ENCODE results near the gene ERLEC1. TPM values are rescaled to one million over a fixed set of nuclear protein-coding genes. Genes with fewer than 3 reads are reported as not detected.
"Not testable (repeated sequence)": the region's sequence is repeated elsewhere in the genome, so short reads cannot be mapped to it uniquely, and the experiment has no call there.

The ERLEC1 gene
- total RNA-seq, 1 donor from 2014 or later: 22.2 TPM

GRCh38 chr2:53756644-53757043, 30.2 kb upstream of the ERLEC1 start:
- H3K27ac Mint-ChIP-seq (ENCODE audit: unreplicated experiment): no peak overlapping the region
- H3K4me3 Mint-ChIP-seq: no peak overlapping the region
- peaks cover 23% of the 10 kb centered on the region for H3K36me3 Mint-ChIP-seq (ENCODE audit: low read depth)
- DNase-seq (ENCODE audit: low read depth, low spot score): no peak
- no peak for TF ChIP-seq CTCF (conservative IDR thresholded peaks at IDR 0.05)
- no peaks in the 10 kb centered on the region for H3K27me3 Mint-ChIP-seq (ENCODE audit: low read depth)
- H3K4me1 Mint-ChIP-seq: no peaks in the 10 kb centered on the region
- H3K9me3 Mint-ChIP-seq: no peaks in the 10 kb centered on the region

DNA sequence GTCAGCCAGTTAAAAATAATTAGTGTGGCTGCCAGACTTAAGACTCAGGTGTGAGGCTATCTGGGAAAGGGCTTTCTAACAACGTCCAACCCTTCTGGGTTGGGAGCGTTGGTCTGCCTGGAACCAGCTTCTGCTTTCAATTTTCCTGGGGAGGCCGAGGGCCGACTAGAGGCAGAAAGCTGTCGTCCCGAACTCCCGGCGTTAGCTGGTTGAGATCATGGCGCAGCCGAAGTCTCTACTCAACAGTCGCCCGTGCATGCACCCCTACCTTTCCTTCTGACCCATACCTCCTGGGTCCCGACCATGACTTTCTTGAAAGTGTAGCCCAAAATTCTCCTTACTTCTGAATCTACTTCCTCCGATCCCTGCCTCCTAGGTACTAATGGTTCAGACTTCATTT, 29.6 kb upstream of the ERLEC1 start:
- not testable (repeated sequence) for H3K9me3 Mint-ChIP-seq; DNase-seq (ENCODE audit: low read depth, low spot score); H3K27ac Mint-ChIP-seq (ENCODE audit: unreplicated experiment); H3K4me1 Mint-ChIP-seq; H3K27me3 Mint-ChIP-seq (ENCODE audit: low read depth); H3K4me3 Mint-ChIP-seq
- H3K36me3 Mint-ChIP-seq (ENCODE audit: low read depth): peaks cover 23% of the 10 kb centered on the region

GRCh38 chr2:53765767-53766166, 21.1 kb upstream of the ERLEC1 start:
- Mint-ChIP-seq H3K4me3 (peak overlapping the region; percentile 70), H3K9me3 (peaks cover under 1% of the 10 kb centered on the region), H3K27ac (ENCODE audit: unreplicated experiment) (peak overlapping the region; percentile 54), H3K36me3 (ENCODE audit: low read depth) (peaks cover 2% of the 10 kb centered on the region), H3K4me1 (peaks cover 29% of the 10 kb centered on the region), H3K27me3 (ENCODE audit: low read depth) (no peaks in the 10 kb centered on the region)
- no peak for DNase-seq (ENCODE audit: low read depth, low spot score)
- TF ChIP-seq CTCF (conservative IDR thresholded peaks at IDR 0.05): no peak

GRCh38 chr2:53767405-53768241, 19.2 kb upstream of the ERLEC1 start, which contains the start of gene CHAC2:
Gene CHAC2, plus strand, starts transcription at chr2:53767804. Its CDS starts 83 bp downstream, at chr2:53767887.
- DNase-seq (ENCODE audit: low read depth, low spot score): peak; percentile 75
- Mint-ChIP-seq H3K4me1 (peaks cover 32% of the 10 kb centered on the region), H3K9me3 (peaks cover 2% of the 10 kb centered on the region), H3K4me3 (peak within 1 kb of the TSS; percentile 86), H3K27me3 (ENCODE audit: low read depth) (no peaks in the 10 kb centered on the region), H3K27ac (ENCODE audit: unreplicated experiment) (peak within 1 kb of the TSS; percentile 89), H3K36me3 (ENCODE audit: low read depth) (peaks cover 4% of the 10 kb centered on the region)
- peak; percentile 61 for TF ChIP-seq CTCF (conservative IDR thresholded peaks at IDR 0.05)

DNA sequence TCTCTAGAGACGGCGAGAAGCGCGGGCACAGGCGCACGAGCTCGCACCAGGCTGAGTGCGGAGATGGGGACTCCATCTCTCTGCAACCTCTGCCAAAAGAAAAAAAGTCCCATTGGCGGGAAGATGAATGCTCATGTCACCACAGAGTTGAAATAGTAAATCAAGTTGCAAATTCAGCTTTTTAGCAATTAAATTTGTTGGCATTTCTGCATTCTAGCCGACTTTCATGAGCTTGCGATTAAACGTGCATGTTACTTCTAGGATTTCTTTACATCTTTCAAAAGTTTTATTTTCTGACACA, 18.7 kb upstream of the ERLEC1 start:
- no peak for TF ChIP-seq CTCF (conservative IDR thresholded peaks at IDR 0.05)
- Mint-ChIP-seq H3K27ac (ENCODE audit: unreplicated experiment) (peak overlapping the region; percentile 89), H3K27me3 (ENCODE audit: low read depth) (no peaks in the 10 kb centered on the region), H3K9me3 (peaks cover 2% of the 10 kb centered on the region), H3K4me1 (peaks cover 32% of the 10 kb centered on the region), H3K36me3 (ENCODE audit: low read depth) (peaks cover 4% of the 10 kb centered on the region), H3K4me3 (peak overlapping the region; percentile 86)
- DNase-seq (ENCODE audit: low read depth, low spot score): no peak

- no peak for TF ChIP-seq CTCF (conservative IDR thresholded peaks at IDR 0.05)
- DNase-seq (ENCODE audit: low read depth, low spot score): no peak
- Mint-ChIP-seq H3K27me3 (ENCODE audit: low read depth) (no peaks in the 10 kb centered on the region), H3K36me3 (ENCODE audit: low read depth) (peaks cover 4% of the 10 kb centered on the region), H3K4me1 (peaks cover 32% of the 10 kb centered on the region), H3K9me3 (peaks cover 2% of the 10 kb centered on the region), H3K27ac (ENCODE audit: unreplicated experiment) (no peak overlapping the region), H3K4me3 (peak overlapping the region; percentile 25)
Measured at GRCh38 chr2:53769318-53769945, 17.4 kb upstream of the ERLEC1 start.
